ENCODE data around the gene TMEM144.

TMEM144 gene

GRCh38 chr4:158290912-158291311 is 80.6 kb downstream of the TMEM144 start:
- H4K20me1 ChIP-seq (ENCODE audit: insufficient read depth, low read length, poor library complexity, severe bottlenecking), result no peaks in the 10 kb centered on the region
- H2AFZ ChIP-seq (ENCODE audit: low read length), result no peak overlapping the region
- no peak overlapping the region for H3K4me2 ChIP-seq (ENCODE audit: low read depth, low read length, poor library complexity, severe bottlenecking)
- H3K9me3 ChIP-seq (ENCODE audit: insufficient read depth, low read depth, low read length), result no peaks in the 10 kb centered on the region
- H3F3A ChIP-seq (ENCODE audit: low read depth), result no peaks in the 10 kb centered on the region
- no peaks in the 10 kb centered on the region for H3K27me3 ChIP-seq (ENCODE audit: insufficient read depth, low read length, poor library complexity, severe bottlenecking)
- H3K9me2 ChIP-seq (replicated peaks; ENCODE audit: low read depth, low read length), result no peaks in the 10 kb centered on the region
- H3K36me3 ChIP-seq (ENCODE audit: insufficient read depth, low read length), result no peaks in the 10 kb centered on the region
- TF ChIP-seq, protein P1, sequence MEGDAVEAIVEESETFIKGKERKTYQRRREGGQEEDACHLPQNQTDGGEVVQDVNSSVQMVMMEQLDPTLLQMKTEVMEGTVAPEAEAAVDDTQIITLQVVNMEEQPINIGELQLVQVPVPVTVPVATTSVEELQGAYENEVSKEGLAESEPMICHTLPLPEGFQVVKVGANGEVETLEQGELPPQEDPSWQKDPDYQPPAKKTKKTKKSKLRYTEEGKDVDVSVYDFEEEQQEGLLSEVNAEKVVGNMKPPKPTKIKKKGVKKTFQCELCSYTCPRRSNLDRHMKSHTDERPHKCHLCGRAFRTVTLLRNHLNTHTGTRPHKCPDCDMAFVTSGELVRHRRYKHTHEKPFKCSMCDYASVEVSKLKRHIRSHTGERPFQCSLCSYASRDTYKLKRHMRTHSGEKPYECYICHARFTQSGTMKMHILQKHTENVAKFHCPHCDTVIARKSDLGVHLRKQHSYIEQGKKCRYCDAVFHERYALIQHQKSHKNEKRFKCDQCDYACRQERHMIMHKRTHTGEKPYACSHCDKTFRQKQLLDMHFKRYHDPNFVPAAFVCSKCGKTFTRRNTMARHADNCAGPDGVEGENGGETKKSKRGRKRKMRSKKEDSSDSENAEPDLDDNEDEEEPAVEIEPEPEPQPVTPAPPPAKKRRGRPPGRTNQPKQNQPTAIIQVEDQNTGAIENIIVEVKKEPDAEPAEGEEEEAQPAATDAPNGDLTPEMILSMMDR (conservative IDR thresholded peaks at IDR 0.05; ENCODE audit: low read length), result no peak
- no peak for TF ChIP-seq EZH2phosphoT487 (IDR thresholded peaks at IDR 0.05; ENCODE audit: borderline replicate concordance)
- H3K79me2 ChIP-seq (ENCODE audit: insufficient read depth, low read length), result no peaks in the 10 kb centered on the region
- H3K9ac ChIP-seq (ENCODE audit: low read depth, low read length, poor library complexity, severe bottlenecking), result no peak overlapping the region
- H3K4me3 ChIP-seq (ENCODE audit: low read length, poor library complexity, severe bottlenecking), result no peak overlapping the region
- H3K4me1 ChIP-seq (ENCODE audit: insufficient read depth, low read length, poor library complexity, severe bottlenecking), result no peaks in the 10 kb centered on the region

DNA sequence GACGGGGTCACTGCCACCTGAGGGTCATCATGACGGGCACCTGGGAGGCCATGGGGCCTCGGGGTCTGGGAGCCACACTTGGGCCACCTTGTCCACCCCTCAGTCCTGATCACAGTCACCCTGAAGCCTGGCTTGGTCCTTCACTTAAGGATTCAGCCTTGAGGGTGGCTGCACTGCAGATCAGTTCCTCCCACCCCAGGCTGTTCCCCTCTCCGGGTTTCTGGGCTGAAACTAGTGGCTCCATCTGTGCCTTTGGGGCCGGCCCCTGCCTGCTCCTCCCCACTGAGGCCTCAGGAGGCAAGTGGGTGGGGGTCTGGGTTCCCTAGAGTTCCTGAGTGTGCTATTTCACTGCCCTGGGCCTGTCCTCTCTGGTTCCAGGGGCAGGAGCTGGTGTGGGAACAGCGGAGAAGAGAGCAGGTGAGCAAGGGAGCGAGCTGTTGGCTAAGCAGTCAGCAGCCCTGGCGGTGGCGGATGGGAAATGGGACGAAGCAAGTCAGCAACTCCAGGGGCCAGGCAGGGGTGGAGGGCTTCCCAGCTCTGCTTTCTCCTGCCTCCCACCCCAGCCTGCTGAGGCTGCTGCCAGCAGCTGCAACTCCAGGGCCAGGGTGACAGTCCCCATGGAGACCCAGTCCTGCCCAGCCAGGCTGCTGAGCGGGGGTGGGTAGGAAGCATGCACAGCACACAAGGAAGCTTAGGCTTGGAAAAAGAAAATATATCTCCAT is 81.2 kb downstream of the TMEM144 start:
- H3K9me2 ChIP-seq (replicated peaks; ENCODE audit: low read depth, low read length), result no peaks in the 10 kb centered on the region
- H3K36me3 ChIP-seq (ENCODE audit: insufficient read depth, low read length), result no peaks in the 10 kb centered on the region
- H3F3A ChIP-seq (ENCODE audit: low read depth), result no peaks in the 10 kb centered on the region
- TF ChIP-seq EZH2phosphoT487 (IDR thresholded peaks at IDR 0.05; ENCODE audit: borderline replicate concordance), result no peak
- TF ChIP-seq, protein P1 (conservative IDR thresholded peaks at IDR 0.05; ENCODE audit: low read length), result no peak
- no peak overlapping the region for H2AFZ ChIP-seq (ENCODE audit: low read length)
- H3K9ac ChIP-seq (ENCODE audit: low read depth, low read length, poor library complexity, severe bottlenecking), result no peak overlapping the region
- H3K79me2 ChIP-seq (ENCODE audit: insufficient read depth, low read length), result no peaks in the 10 kb centered on the region
- no peaks in the 10 kb centered on the region for H4K20me1 ChIP-seq (ENCODE audit: insufficient read depth, low read length, poor library complexity, severe bottlenecking)
- no peak overlapping the region for H3K4me2 ChIP-seq (ENCODE audit: low read depth, low read length, poor library complexity, severe bottlenecking)
- no peak overlapping the region for H3K4me3 ChIP-seq (ENCODE audit: low read length, poor library complexity, severe bottlenecking)
- H3K9me3 ChIP-seq (ENCODE audit: insufficient read depth, low read depth, low read length), result no peaks in the 10 kb centered on the region
- no peaks in the 10 kb centered on the region for H3K4me1 ChIP-seq (ENCODE audit: insufficient read depth, low read length, poor library complexity, severe bottlenecking)
- H3K27me3 ChIP-seq (ENCODE audit: insufficient read depth, low read length, poor library complexity, severe bottlenecking), result no peaks in the 10 kb centered on the region

DNA sequence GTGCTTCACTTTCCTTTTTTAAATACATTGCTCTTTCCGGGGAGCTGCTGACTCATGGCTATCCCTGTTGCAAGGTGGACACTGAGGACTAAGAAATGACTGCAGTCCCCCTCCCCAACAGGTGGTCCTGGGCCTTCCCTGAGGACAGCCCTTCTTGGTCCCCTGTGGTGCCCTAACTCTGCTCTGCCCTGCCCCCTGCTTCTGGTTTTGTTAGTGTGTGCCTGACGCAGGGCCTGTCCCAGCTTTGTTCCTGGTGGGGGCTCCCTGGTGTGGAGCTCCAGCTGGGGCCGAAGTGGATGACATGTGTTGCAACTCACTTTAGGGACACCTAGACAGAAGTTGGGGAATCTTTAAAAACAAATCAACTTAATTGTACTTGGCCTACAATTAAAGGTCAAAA is 81.9 kb downstream of the TMEM144 start:
- H3K27me3 ChIP-seq (ENCODE audit: insufficient read depth, low read length, poor library complexity, severe bottlenecking), result no peaks in the 10 kb centered on the region
- no peaks in the 10 kb centered on the region for H3K4me1 ChIP-seq (ENCODE audit: insufficient read depth, low read length, poor library complexity, severe bottlenecking)
- H3K79me2 ChIP-seq (ENCODE audit: insufficient read depth, low read length), result no peaks in the 10 kb centered on the region
- no peaks in the 10 kb centered on the region for H3K9me3 ChIP-seq (ENCODE audit: insufficient read depth, low read depth, low read length)
- H2AFZ ChIP-seq (ENCODE audit: low read length), result no peak overlapping the region
- H3K4me2 ChIP-seq (ENCODE audit: low read depth, low read length, poor library complexity, severe bottlenecking), result no peak overlapping the region
- no peaks in the 10 kb centered on the region for H3K36me3 ChIP-seq (ENCODE audit: insufficient read depth, low read length)
- no peak overlapping the region for H3K9ac ChIP-seq (ENCODE audit: low read depth, low read length, poor library complexity, severe bottlenecking)
- H3K9me2 ChIP-seq (replicated peaks; ENCODE audit: low read depth, low read length), result no peaks in the 10 kb centered on the region
- no peak for TF ChIP-seq EZH2phosphoT487 (IDR thresholded peaks at IDR 0.05; ENCODE audit: borderline replicate concordance)
- TF ChIP-seq, protein P1 (conservative IDR thresholded peaks at IDR 0.05; ENCODE audit: low read length), result no peak
- H3K4me3 ChIP-seq (ENCODE audit: low read length, poor library complexity, severe bottlenecking), result no peak overlapping the region
- no peaks in the 10 kb centered on the region for H4K20me1 ChIP-seq (ENCODE audit: insufficient read depth, low read length, poor library complexity, severe bottlenecking)
- H3F3A ChIP-seq (ENCODE audit: low read depth), result no peaks in the 10 kb centered on the region

Measured in Loucy (cell line).